Fibroblast of lung (primary cell): ENCODE measurements around the gene RABL2B. TPM values are rescaled to one million over a fixed set of nuclear protein-coding genes. Genes with fewer than 3 reads are reported as not detected.
A peak's percentile ranks its signal among the peaks of the same experiment; 100 is the strongest.

Source experiments
- DNase-seq, 2 donors: peaks; one replicate each; pipeline versions ENCODE4 v3.0.0 to v3.0.0-alpha.2; 2010; ENCODE audit warnings: low read depth in 2 of 2
- H2AFZ ChIP-seq: 2 replicates; pipeline ENCODE4 v1.5.1; 2012; ENCODE audit warnings: low read length, control low read depth, inconsistent platforms
- H3K27ac ChIP-seq: 2 replicates; pipeline ENCODE4 v1.5.1; 2011; ENCODE audit warnings: low read length, control low read depth; ENCODE audit not compliant: insufficient read depth
- H3K27me3 ChIP-seq: 2 replicates; pipeline ENCODE4 v1.5.1; 2011; ENCODE audit warnings: mild to moderate bottlenecking, low read length; ENCODE audit not compliant: control insufficient read depth, insufficient read depth
- H3K36me3 ChIP-seq: 2 replicates; pipeline ENCODE4 v1.5.1; 2011; ENCODE audit warnings: low read length; ENCODE audit not compliant: control insufficient read depth, insufficient read depth
- H3K4me1 ChIP-seq: 2 replicates; pipeline ENCODE4 v1.5.1; 2011; ENCODE audit warnings: low read length; ENCODE audit not compliant: control insufficient read depth, insufficient read depth; ENCODE audit errors: extremely low read depth
- H3K4me2 ChIP-seq: 2 replicates; pipeline ENCODE4 v1.5.1; 2011; ENCODE audit warnings: low read length, control low read depth; ENCODE audit not compliant: insufficient read depth; ENCODE audit errors: extremely low read depth
- H3K4me3 ChIP-seq, 4 experiments: fragments of 200-600 bp in 1 of 4; sonication (generic) in 1 of 4; replicated peaks in 1 of 4; 2 replicates each; pipeline ENCODE4 v1.5.1; 2011 to 2016; ENCODE audit warnings: low read length in 4 of 4, low read depth in 3 of 4, mild to moderate bottlenecking in 3 of 4, control low read depth in 2 of 4, inconsistent platforms in 1 of 4, mixed read lengths in 1 of 4; ENCODE audit not compliant: insufficient read depth in 1 of 4; ENCODE audit errors: control extremely low read depth in 1 of 4
- H3K79me2 ChIP-seq: 2 replicates; pipeline ENCODE4 v1.5.1; 2012; ENCODE audit warnings: mild to moderate bottlenecking, low read length, inconsistent platforms; ENCODE audit not compliant: control insufficient read depth, insufficient read depth
- H3K9ac ChIP-seq: 2 replicates; pipeline ENCODE4 v1.5.1; 2011; ENCODE audit warnings: mild to moderate bottlenecking, low read length, control low read depth; ENCODE audit not compliant: insufficient read depth
- H3K9me3 ChIP-seq: 2 replicates; pipeline ENCODE4 v1.5.1; 2012; ENCODE audit warnings: low read depth, low read length; ENCODE audit not compliant: control insufficient read depth, insufficient read depth
- H4K20me1 ChIP-seq: 2 replicates; pipeline ENCODE4 v1.5.1; 2011; ENCODE audit warnings: low read length; ENCODE audit not compliant: control insufficient read depth, insufficient read depth; ENCODE audit errors: extremely low read depth
- CTCF ChIP-seq, 2 donors: IDR thresholded peaks in 1 of 2; conservative IDR thresholded peaks in 1 of 2; 1 replicate in 1 of 2; 2 replicates in 1 of 2; pipeline ENCODE4 v1.5.1; 2011 to 2012; ENCODE audit warnings: low read length in 2 of 2, control low read depth in 1 of 2, inconsistent platforms in 1 of 2, low read depth in 1 of 2, mild to moderate bottlenecking in 1 of 2
- EZH2 ChIP-seq: IDR thresholded peaks from 2 replicates; pipeline ENCODE4 v1.5.1; 2012; ENCODE audit warnings: low read length, control low read depth, mild to moderate bottlenecking; ENCODE audit errors: missing control alignments
- polyA plus RNA-seq, 2 donors: library from polyadenylated mRNA; depleted of rRNA in 1 of 2; stranded (reverse) in 1 of 2; unstranded in 1 of 2; fragments of >200 nt; gene quantifications; 2 replicates each; pipeline ENCODE4 v1.2.1, GENCODE V29; 2011 to 2012; ENCODE audit warnings: missing spikeins in 1 of 2
- total RNA-seq: library from RNA; depleted of rRNA; stranded (reverse); fragments of >200 nt; gene quantifications from 2 replicates; pipeline ENCODE4 v1.2.1, GENCODE V29; 2014

RABL2B gene
- total and polyA plus RNA-seq, 2 donors (not counting 1 experiment from before 2014, with no cell fraction given) = 11.4 to 23.6 TPM

- Histone ChIP-seq H3K27me3 (no peaks in the 10 kb centered on the region), H3K9me3 (no peaks in the 10 kb centered on the region), H3K4me1 (peaks cover 4% of the 10 kb centered on the region), H3K4me3 (no peak overlapping the region), H3K4me2 (no peak overlapping the region), H3K79me2 (no peaks in the 10 kb centered on the region), H3K9ac (no peak overlapping the region), H3K27ac (no peak overlapping the region), H3K36me3 (no peaks in the 10 kb centered on the region), H2AFZ (no peak overlapping the region), H4K20me1 (no peaks in the 10 kb centered on the region)
- DNase-seq = no peak
- no peak for TF ChIP-seq EZH2
- TF ChIP-seq CTCF (conservative IDR thresholded peaks at IDR 0.05 in 1 of 2, IDR thresholded peaks at IDR 0.05 in 1 of 2; ENCODE audit: low read depth in 1 of 2, low read length in 2 of 2) = no peak
Measured at GRCh38 chr22:50732681-50733080, 50.8 kb downstream of the RABL2B start.

GRCh38 chr22:50731811-50732624, 51.4 kb downstream of the RABL2B start:
- no peak overlapping the region for H3K4me2 ChIP-seq
- no peak overlapping the region for H3K9ac ChIP-seq
- H2AFZ ChIP-seq = no peak overlapping the region
- H3K79me2 ChIP-seq = no peaks in the 10 kb centered on the region
- H3K27ac ChIP-seq = no peak overlapping the region
- no peaks in the 10 kb centered on the region for H3K27me3 ChIP-seq
- DNase-seq = peak; percentile 7 to 40
- H3K9me3 ChIP-seq = no peaks in the 10 kb centered on the region
- H3K4me1 ChIP-seq = peaks cover 4% of the 10 kb centered on the region
- H3K4me3 ChIP-seq = no peak overlapping the region
- H4K20me1 ChIP-seq = no peaks in the 10 kb centered on the region
- peak; percentile 83 to 91 for TF ChIP-seq CTCF (conservative IDR thresholded peaks at IDR 0.05 in 1 of 2, IDR thresholded peaks at IDR 0.05 in 1 of 2; ENCODE audit: low read depth in 1 of 2, low read length in 2 of 2)
- TF ChIP-seq EZH2 = no peak
- no peaks in the 10 kb centered on the region for H3K36me3 ChIP-seq

GRCh38 chr22:50730941-50731661, 52.3 kb downstream of the RABL2B start:
- H3K27ac ChIP-seq = no peak overlapping the region
- H3K9ac ChIP-seq = no peak overlapping the region
- H3K27me3 ChIP-seq = no peaks in the 10 kb centered on the region
- no peak overlapping the region for H3K4me3 ChIP-seq
- H3K79me2 ChIP-seq = no peaks in the 10 kb centered on the region
- DNase-seq = no peak
- no peak overlapping the region for H2AFZ ChIP-seq
- H3K9me3 ChIP-seq = no peaks in the 10 kb centered on the region
- no peaks in the 10 kb centered on the region for H3K36me3 ChIP-seq
- no peaks in the 10 kb centered on the region for H4K20me1 ChIP-seq
- TF ChIP-seq EZH2 (no peak), CTCF (conservative IDR thresholded peaks at IDR 0.05 in 1 of 2, IDR thresholded peaks at IDR 0.05 in 1 of 2; ENCODE audit: low read depth in 1 of 2, low read length in 2 of 2) (no peak)
- H3K4me1 ChIP-seq = peaks cover 4% of the 10 kb centered on the region
- H3K4me2 ChIP-seq = no peak overlapping the region
